NCI-H748 (cell line): ENCODE measurements around the gene GEMIN4.
"Not testable (repeated sequence)": the region's sequence is repeated elsewhere in the genome, so short reads cannot be mapped to it uniquely, and the experiment has no call there.

Experiments used
- DNase-seq: peaks from one replicate; lab custom pipeline; 2025; ENCODE audit not compliant: unreplicated experiment; lab: John Stamatoyannopoulos, UW

GEMIN4 gene

DNA sequence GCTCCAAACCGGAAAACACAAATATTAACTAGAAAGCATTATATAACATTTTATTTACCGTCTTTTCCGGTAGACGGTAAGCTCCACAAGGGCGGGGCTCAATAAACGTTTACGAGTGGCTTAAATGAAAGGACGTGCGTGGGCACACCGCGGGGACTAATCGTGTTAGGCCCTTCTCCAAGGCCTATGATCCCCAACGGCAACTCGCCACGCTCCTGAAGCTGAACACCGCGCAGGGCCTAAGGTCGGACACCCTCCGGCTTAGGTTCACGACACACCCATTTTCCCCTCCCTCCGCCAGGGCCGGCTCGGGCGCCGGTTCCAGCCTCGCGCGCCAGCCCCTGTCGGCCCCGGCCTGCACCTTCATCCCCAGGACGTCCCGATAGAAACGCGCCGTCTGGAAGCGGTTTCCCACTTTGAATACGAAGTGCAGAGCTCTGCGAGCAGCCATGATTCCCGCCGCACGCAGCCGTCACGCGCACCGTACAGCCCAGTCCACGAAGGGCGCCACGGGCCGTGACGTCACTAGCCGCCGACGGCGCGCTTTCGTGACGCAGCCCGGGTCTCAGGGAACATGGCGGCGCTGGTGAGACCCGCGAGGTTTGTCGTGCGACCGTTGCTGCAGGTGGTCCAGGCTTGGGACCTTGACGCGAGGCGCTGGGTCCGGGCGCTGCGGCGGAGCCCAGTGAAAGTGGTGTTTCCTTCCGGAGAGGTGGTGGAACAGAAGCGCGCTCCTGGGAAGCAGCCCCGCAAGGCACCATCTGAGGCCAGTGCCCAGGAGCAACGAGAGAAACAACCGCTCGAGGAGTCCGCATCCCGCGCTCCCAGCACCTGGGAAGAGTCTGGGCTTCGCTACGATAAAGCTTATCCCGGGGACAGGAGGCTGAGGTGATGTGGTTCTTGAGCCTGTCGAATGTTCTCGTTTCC is 30.0 kb upstream of the GEMIN4 start, which contains the start of the genes GLOD4 and MRM3:
TSS of gene GLOD4 (minus strand) at position 476 of the 927 bp plus-strand sequence. CDS start at position 451, 25 bp downstream.
TSS of gene MRM3 (plus strand) at position 549 of the 927 bp plus-strand sequence. CDS start at position 575, 26 bp downstream.
- DNase-seq: peak; percentile 92

GRCh38 chr17:778096-778495 is 26.0 kb upstream of the GEMIN4 start:
- no peak for DNase-seq

DNA sequence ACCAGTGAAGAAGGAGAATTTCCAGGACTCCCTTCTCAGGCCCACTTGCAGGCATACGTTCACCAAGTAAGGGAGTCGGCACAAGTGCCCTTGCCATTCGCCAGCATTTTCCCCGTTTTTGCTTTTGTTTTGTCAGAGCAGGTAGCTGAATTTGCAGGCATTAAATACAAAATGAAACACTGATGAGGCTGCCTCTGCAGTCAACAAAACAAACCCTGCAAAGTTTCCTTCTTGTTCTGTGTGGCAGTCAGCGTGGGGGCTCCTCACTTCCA is 22.2 kb upstream of the GEMIN4 start:
- DNase-seq: no peak

- DNase-seq: no peak
These were observed 21.6 kb upstream of the GEMIN4 start for GRCh38 chr17:773467-774312.

- DNase-seq: no peak
These were observed 21.0 kb upstream of the GEMIN4 start for GRCh38 chr17:773016-773415.

- DNase-seq: no peak
These were observed 15.0 kb upstream of the GEMIN4 start for GRCh38 chr17:767076-767475.

GRCh38 chr17:760371-760770 is 8.3 kb upstream of the GEMIN4 start:
- DNase-seq: no peak

DNA sequence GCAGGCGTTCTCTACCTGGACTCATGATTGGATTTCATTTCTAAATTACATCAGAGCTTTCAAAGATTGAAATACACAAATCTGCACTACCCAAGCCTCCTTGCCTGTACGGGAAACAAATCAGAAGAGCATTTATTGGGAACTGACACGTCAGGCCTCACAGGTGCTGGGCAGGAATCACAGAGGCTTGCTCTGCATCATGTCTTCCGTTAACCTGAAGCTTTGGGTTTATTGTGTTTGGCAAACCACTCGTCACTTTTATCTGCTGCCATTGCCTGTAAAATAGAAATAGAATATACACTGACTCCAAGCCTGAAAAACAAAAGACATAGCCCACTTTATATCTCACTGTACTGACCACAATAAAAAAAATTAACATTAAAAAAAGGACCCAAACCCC is 7.9 kb upstream of the GEMIN4 start:
- no peak for DNase-seq

GRCh38 chr17:756010-756567 is 4.0 kb upstream of the GEMIN4 start:
- DNase-seq: not testable (repeated sequence)

- DNase-seq: not testable (repeated sequence)
These were observed 3.4 kb upstream of the GEMIN4 start for GRCh38 chr17:755319-755961.

DNA sequence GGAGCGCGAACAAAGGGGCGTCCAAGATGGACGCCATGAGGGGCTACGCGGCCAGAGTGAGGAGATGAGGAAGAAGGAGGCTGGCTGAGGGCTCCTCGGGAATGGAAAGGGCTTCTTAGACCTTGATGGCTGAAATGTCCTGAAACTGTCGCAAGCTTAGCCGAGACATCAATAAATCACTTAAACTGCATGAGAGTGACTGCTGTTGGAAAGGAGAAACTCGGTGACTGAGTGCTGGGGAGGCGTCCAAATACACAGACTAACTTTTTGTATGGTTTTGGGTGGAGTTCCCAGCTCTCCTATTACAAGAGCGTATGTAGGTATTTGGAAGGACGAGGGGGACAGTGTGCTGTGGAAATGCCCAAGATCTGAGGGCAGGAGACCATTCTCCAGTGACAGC is 1.4 kb upstream of the GEMIN4 start:
- DNase-seq: no peak

DNA sequence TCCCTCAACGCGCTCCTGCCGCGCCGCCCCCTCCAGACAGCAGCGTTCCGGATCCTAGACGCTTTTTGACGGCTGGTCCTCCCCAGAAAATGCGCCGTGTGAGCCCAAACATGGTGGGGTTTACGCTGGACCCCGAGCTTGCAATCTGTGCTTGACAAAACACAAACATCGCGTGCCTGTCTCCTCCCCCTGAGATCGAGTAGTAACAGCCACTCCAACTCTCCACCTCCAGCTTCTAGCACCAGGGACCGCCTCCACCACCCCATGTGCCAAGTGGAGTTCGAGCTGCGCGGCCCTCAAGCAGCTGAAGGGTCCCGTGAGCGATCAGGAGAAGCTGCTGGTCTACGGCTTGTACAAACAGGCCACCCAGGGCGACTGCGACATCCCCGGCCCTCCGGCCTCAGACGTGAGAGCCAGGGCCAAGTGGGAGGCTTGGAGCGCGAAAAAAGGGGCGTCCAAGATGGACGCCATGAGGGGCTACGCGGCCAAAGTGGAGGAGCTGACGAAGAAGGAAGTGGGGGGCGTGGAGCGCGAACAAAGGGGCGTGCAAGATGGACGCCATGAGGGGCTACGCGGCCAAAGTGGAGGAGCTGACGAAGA is 656 bp upstream of the GEMIN4 start:
- peak; percentile 77 for DNase-seq

- DNase-seq: peak; percentile 59
These were observed 629 bp downstream of the GEMIN4 start for GRCh38 chr17:751269-752001.

- DNase-seq: no peak
These were observed 1.5 kb downstream of the GEMIN4 start for GRCh38 chr17:750431-751037.

DNA sequence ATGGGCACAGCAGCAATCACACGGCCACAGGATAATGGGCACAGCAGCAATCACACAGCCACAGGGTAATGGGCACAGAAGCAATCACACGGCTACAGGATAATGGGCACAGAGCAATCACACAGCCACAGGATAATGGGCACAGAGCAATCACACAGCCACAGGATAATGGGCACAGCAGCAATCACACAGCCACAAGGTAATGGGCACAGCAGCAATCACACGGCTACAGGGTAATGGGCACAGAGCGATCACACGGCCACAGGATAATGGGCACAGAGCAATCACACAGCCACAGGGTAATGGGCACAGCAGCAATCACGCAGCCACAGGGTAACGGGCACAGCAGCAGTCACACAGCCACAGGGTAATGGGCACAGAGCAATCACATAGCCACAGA is 2.7 kb downstream of the GEMIN4 start:
- not testable (repeated sequence) for DNase-seq

GRCh38 chr17:748604-749003 is 3.5 kb downstream of the GEMIN4 start:
- DNase-seq: not testable (repeated sequence)

GRCh38 chr17:746783-747629 is 5.1 kb downstream of the GEMIN4 start:
- no peak for DNase-seq

DNA sequence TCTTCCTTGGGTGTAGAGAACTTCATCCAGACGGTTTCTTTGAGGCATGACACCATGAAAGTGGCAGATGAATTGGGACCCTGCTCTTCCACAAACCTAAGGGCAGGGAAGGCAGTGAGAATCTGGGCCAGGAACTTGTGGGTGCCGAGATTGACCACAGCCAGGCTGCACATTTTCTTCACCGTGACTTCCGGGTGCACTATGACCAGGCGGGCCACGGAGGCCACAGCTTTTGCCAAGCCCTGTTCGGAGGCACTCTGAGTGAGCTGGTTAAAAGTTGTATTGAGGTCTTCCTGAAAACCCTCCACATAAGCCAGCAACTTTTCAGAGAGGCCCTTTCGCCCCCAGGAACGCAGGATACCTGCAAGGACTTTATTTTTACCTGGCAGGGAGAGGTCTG is 5.9 kb downstream of the GEMIN4 start:
- DNase-seq: no peak

DNA sequence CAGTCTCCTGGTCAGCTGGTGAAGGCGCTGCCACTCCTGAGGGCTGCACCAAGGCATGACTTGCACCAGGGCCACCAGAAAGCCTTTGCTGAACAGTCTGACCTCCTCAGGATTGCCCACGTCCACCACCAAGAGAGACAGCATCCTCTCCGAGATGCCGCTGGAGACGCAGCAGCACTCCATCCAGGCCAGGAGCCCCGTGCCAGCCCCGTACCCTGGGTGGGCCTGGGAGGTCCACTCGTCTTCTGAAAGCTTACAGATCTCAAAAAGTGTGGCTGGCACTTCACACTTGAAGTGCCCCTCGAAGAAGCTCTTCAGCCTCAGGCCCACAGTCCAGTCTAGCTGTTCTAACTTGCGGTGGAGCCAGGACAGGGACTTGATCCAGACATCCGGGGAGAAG is 6.7 kb downstream of the GEMIN4 start:
- DNase-seq: no peak
